22Rv1 (cell line): Measurements from ENCODE around the gene CUTC.

Experiments
- H3K27ac ChIP-seq: fragments of 450-650 bp; 2 replicates; pipeline ENCODE4 v1.5.1; 2017
- ZFX ChIP-seq: fragments of 450-650 bp; IDR thresholded peaks from 2 replicates; pipeline ENCODE4 v1.6.1; 2017; ENCODE audit warnings: antibody characterized with exemption, borderline replicate concordance
- TF ChIP-seq, protein P1 (sequence below): fragments of 450-650 bp; IDR thresholded peaks from 2 replicates; pipeline ENCODE4 v1.5.1; 2017; ENCODE audit warnings: mild to moderate bottlenecking

Gene CUTC

DNA sequence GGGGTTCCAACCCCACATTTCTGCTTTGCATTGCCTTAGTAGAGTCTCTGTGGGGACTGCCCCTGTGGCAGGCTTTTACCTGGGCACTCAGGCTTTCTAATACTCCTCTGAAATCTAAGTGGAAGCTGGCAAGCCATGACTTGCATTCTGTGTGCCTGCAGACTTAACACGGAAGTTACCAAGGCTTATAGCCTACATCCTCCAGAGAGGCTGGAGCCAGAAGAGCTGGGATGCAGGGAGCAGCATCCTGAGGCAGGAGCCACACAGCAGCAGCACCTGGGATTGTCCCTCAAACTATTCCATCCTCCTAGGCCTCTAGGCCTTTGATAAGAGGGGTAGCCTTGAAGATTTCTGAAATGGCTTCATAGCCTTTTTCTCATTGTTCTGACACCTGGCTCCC lies 28.3 kb downstream of the CUTC start:
- no peak overlapping the region for H3K27ac ChIP-seq
- TF ChIP-seq, protein P1, sequence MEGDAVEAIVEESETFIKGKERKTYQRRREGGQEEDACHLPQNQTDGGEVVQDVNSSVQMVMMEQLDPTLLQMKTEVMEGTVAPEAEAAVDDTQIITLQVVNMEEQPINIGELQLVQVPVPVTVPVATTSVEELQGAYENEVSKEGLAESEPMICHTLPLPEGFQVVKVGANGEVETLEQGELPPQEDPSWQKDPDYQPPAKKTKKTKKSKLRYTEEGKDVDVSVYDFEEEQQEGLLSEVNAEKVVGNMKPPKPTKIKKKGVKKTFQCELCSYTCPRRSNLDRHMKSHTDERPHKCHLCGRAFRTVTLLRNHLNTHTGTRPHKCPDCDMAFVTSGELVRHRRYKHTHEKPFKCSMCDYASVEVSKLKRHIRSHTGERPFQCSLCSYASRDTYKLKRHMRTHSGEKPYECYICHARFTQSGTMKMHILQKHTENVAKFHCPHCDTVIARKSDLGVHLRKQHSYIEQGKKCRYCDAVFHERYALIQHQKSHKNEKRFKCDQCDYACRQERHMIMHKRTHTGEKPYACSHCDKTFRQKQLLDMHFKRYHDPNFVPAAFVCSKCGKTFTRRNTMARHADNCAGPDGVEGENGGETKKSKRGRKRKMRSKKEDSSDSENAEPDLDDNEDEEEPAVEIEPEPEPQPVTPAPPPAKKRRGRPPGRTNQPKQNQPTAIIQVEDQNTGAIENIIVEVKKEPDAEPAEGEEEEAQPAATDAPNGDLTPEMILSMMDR = no peak
- TF ChIP-seq ZFX = no peak

DNA sequence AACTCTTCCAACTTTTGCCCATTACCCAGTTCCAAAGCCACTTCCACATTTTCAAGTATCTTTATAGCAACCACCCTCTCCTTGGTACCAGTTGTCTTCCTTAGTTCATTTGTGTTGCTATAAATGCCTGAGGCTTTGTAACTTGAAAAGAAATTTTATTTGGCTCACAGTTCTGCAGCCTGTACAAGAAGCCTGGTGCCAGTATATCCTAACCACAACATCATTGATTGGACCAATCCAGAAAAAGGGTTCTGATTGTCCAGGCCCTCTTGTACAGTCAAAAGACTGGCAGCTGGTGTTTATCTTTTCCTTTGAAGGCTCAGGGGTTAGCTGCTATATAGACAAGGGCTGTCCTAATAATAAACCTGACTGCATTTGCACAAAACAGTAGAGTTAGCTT lies 29.3 kb downstream of the CUTC start:
- TF ChIP-seq, protein P1 = no peak
- no peak for TF ChIP-seq ZFX
- H3K27ac ChIP-seq = no peak overlapping the region

DNA sequence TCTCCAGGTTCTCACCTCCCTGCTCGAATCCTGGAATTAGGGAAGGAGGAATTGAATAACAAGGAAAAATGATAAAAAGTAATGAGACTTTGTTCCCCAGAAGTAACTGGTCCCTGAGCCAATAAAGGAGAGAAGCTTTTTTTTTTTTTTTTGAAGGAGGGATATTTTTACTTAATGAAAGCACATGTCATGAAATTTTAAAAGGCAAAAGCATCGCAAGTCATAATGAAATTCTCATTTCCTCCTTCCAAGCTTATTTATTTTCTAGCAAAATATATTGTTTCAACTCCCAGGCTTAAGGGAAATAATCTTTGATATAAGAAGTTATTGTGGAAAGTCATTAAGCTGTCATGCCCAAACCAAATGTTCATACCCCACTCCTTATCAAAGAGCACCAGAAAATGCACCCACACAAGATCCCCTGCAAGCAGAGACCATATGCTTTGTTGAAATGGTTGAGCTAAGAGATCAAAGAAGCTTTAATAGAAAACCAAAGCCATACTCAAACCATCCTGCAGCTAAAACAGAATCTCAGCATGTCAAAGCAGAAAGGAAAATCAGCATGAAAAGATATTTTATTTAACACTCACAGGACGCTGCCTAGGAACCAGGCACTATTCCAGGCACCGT lies 33.8 kb downstream of the CUTC start:
- no peak for TF ChIP-seq ZFX
- TF ChIP-seq, protein P1 = no peak
- H3K27ac ChIP-seq = no peak overlapping the region

DNA sequence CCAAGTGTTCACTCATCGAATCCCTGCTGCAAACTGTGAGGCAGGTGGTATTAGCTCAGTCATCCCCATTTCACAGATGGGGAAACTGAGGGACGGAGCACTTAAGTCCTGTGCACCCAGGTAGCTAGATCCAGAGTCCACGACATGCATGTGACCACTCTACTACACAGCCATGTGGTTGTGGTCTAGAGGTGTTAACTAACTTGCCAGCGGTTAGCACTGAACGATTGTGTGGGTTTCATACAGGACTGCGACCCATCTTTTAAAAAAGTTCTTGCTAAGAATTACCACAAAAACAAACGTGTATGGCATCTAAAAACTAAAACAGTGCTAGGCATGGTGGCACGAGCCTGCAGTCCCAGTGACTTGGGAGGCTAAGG lies 34.3 kb downstream of the CUTC start:
- TF ChIP-seq, protein P1 = no peak
- no peak for TF ChIP-seq ZFX
- H3K27ac ChIP-seq = no peak overlapping the region

DNA sequence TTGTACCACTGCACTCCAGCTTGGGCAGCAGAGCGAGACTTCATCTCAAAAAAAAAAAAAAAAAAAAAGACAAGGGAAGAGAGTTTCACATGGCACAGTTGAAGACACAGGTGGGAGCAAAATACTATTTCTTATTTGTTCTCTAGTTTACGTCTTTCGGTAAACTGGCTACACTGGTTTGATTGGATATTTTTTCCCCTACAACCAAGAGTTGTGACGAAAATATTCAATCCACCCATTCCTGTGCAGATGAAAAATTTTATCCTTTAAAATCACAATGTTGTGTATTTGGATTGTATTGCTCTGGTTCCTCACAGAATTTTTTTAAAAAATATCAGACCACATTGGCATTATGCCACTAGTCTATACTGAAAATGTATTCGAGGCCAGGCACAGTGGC lies 35.9 kb downstream of the CUTC start:
- H3K27ac ChIP-seq = no peak overlapping the region
- no peak for TF ChIP-seq ZFX
- TF ChIP-seq, protein P1 = no peak

DNA sequence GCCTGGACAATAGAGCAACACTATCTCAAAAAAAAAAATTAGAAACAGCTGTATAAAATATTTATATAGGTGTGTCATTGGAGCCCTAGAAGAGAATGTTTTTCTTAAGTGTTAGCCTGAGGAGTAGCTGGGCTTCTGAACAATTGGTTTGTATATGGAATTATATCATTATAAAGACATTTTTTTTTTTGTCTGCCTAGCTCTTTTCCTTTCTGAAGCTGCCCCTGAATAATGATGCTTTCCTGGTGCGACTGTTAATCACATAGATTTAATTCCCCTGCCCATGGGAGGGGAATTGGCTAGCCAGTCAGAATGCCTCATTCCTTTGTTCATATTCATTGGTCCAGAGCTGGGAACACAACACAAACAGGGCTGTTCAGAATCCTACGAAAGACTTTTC lies 36.5 kb downstream of the CUTC start:
- no peak overlapping the region for H3K27ac ChIP-seq
- no peak for TF ChIP-seq ZFX
- TF ChIP-seq, protein P1 = no peak

DNA sequence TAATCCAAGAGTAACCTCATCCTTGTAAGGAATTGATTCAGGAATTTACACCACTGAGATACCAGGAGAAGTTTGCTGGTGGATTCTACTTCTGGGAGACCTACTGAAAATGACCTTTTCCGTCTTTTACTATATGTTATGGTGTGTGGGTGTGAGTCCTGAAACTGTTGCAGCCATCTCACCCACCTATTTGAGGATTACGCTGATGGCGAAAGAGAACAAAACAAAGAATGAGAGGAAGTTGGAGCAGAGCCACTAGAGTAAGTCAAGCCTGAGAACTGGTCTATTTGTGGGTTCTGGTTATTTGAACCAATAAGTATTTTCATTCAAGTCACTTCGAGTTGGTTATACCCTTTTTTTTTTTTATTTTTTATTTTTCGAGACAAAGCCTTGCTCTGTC lies 37.7 kb downstream of the CUTC start:
- TF ChIP-seq, protein P1 = no peak
- no peak overlapping the region for H3K27ac ChIP-seq
